Adrenal gland (tissue), 5 donors: Measurements from ENCODE around the gene PACS1.

Experiments used
- POLR2A ChIP-seq, 2 donors: fragments of 450-650 bp; IDR thresholded peaks; one replicate each; pipeline ENCODE4 v1.6.1; 2017; ENCODE audit warnings: antibody characterized with exemption in 2 of 2, mild to moderate bottlenecking in 2 of 2, moderate library complexity in 1 of 2
- TF ChIP-seq, protein P1 (sequence below), 6 experiments: fragments of 450-650 bp in 4 of 6; fragments of 200-600 bp in 2 of 6; sonication (generic) in 1 of 6; IDR thresholded peaks; 1 replicate in 5 of 6; 2 replicates in 1 of 6; pipeline versions ENCODE4 v1.5.1 to v1.8.0; 2016 to 2021; ENCODE audit warnings: antibody characterized with exemption in 6 of 6, mild to moderate bottlenecking in 2 of 6, moderate library complexity in 1 of 6
- donor health status: DM: no; HTN: no; CAD: no.

DNA sequence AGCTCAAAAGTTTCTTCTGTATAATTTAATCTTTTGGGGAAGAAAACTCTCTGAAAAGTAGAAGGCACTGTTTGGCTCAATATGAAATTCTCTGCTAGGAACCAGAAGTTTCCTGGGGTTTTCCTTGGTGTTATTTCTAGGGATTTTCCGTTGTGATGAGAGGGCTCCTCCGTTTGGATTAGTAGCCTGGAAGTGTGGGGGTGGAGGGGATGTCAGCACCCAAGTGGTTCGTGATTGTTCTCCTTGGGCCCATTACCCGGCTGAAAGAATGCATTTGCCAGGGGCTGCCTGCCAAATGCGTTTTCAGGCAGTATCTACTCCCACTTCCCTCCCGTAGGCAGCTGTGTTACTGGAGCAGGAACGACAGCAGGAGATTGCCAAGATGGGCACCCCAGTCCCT lies 13.6 kb upstream of the PACS1 start:
- TF ChIP-seq, protein P1, sequence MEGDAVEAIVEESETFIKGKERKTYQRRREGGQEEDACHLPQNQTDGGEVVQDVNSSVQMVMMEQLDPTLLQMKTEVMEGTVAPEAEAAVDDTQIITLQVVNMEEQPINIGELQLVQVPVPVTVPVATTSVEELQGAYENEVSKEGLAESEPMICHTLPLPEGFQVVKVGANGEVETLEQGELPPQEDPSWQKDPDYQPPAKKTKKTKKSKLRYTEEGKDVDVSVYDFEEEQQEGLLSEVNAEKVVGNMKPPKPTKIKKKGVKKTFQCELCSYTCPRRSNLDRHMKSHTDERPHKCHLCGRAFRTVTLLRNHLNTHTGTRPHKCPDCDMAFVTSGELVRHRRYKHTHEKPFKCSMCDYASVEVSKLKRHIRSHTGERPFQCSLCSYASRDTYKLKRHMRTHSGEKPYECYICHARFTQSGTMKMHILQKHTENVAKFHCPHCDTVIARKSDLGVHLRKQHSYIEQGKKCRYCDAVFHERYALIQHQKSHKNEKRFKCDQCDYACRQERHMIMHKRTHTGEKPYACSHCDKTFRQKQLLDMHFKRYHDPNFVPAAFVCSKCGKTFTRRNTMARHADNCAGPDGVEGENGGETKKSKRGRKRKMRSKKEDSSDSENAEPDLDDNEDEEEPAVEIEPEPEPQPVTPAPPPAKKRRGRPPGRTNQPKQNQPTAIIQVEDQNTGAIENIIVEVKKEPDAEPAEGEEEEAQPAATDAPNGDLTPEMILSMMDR (IDR thresholded peaks at IDR 0.05) = no peak
- TF ChIP-seq POLR2A (IDR thresholded peaks at IDR 0.05) = no peak
